CD4-positive, alpha-beta memory T cell (primary cell): ENCODE data around the gene NFE2L1. TPM values are rescaled to one million over a fixed set of nuclear protein-coding genes. Genes with fewer than 3 reads are reported as not detected.
A peak's percentile ranks its signal among the peaks of the same experiment; 100 is the strongest.

Experiments used
- CTCF ChIA-PET: fragments of 350-600 bp; sonication (Branson Sonifier 250); formaldehyde crosslinking; loops from one replicate; lab custom pipeline; 2021; ENCODE audit warnings: inconsistent platforms; ENCODE audit not compliant: partially characterized antibody; lab: Charles Lee
- POLR2A ChIA-PET: fragments of 350-600 bp; sonication (Branson Sonifier 250); formaldehyde crosslinking; loops from one replicate; lab custom pipeline; 2021; ENCODE audit not compliant: partially characterized antibody; lab: Charles Lee
- DNase-seq, 5 donors: peaks; one replicate each; pipeline versions ENCODE4 v3.0.0 to v3.0.0-alpha.2; 2020 to 2022; ENCODE audit warnings: mixed read lengths in 1 of 5
- H3K27ac ChIP-seq: one replicate; pipeline ENCODE4 v1.7.0; 2013; ENCODE audit warnings: low read depth, low read length
- H3K27me3 ChIP-seq: 2 replicates; pipeline ENCODE4 v1.7.0; 2013; ENCODE audit warnings: mild to moderate bottlenecking, low read length, moderate library complexity; ENCODE audit not compliant: insufficient read depth
- H3K36me3 ChIP-seq: 2 replicates; pipeline ENCODE4 v1.7.0; 2013; ENCODE audit warnings: mild to moderate bottlenecking, low read length, moderate library complexity; ENCODE audit not compliant: insufficient read depth
- H3K4me1 ChIP-seq: 2 replicates; pipeline ENCODE4 v1.7.0; 2013; ENCODE audit warnings: mild to moderate bottlenecking, low read length, moderate library complexity; ENCODE audit not compliant: insufficient read depth
- H3K4me3 ChIP-seq, 2 donors: one replicate each; pipeline ENCODE4 v1.7.0; 2013; ENCODE audit warnings: low read length in 2 of 2, mild to moderate bottlenecking in 1 of 2
- H3K9me3 ChIP-seq, 2 donors: one replicate each; pipeline ENCODE4 v1.7.0; 2013; ENCODE audit warnings: low read length in 2 of 2, control low read depth in 1 of 2; ENCODE audit not compliant: control insufficient read depth in 1 of 2
- H3K27ac Mint-ChIP-seq, 7 donors: one replicate each; pipeline ENCODE4 v1.8.0; 2020 to 2021; ENCODE audit warnings: mixed read lengths in 7 of 7, mild to moderate bottlenecking in 6 of 7, inconsistent platforms in 3 of 7, moderate library complexity in 3 of 7
- H3K27me3 Mint-ChIP-seq, 2 donors: one replicate each; pipeline ENCODE4 v1.8.0; 2020 to 2021; ENCODE audit warnings: mixed read lengths in 2 of 2
- H3K36me3 Mint-ChIP-seq, 2 donors: one replicate each; pipeline ENCODE4 v1.8.0; 2020 to 2021; ENCODE audit warnings: mixed read lengths in 2 of 2, inconsistent platforms in 1 of 2, mild to moderate bottlenecking in 1 of 2
- H3K4me1 Mint-ChIP-seq, 4 donors: one replicate each; pipeline ENCODE4 v1.8.0; 2020 to 2021; ENCODE audit warnings: mixed read lengths in 4 of 4, mild to moderate bottlenecking in 1 of 4
- H3K4me3 Mint-ChIP-seq, 8 donors: one replicate each; pipeline ENCODE4 v1.8.0; 2020 to 2021; ENCODE audit warnings: mixed read lengths in 8 of 8, mild to moderate bottlenecking in 7 of 8, moderate library complexity in 6 of 8, inconsistent platforms in 3 of 8
- H3K9me3 Mint-ChIP-seq, 8 donors: one replicate each; pipeline ENCODE4 v1.8.0; 2020 to 2021; ENCODE audit warnings: mixed read lengths in 8 of 8, mild to moderate bottlenecking in 5 of 8, inconsistent platforms in 3 of 8, moderate library complexity in 1 of 8
- intact Hi-C: fragments of 100-400 bp; cut with micrococcal nuclease; formaldehyde crosslinking; loops from one replicate; pipeline ENCODE4 v1.15.1; 2023
- polyA plus RNA-seq, 2 donors: library from polyadenylated mRNA; unstranded; fragments of 300-500 nt; fragmentation: Illumina TruSeq; gene quantifications; one replicate each; pipeline ENCODE4 v1.2.3, GENCODE V29; 2021
- total RNA-seq, 2 experiments: library from RNA; stranded (reverse); gene quantifications; one replicate each; pipeline ENCODE4 v1.2.3, GENCODE V29; 2021

The NFE2L1 gene
- total and polyA plus RNA-seq, 4 experiments from 2014 or later = 2.9 to 62.5 (median 34.8) TPM

- H3K27ac ChIP-seq = no peak overlapping the region
Measured at GRCh38 chr17:48003417-48004151, 44.6 kb upstream of the NFE2L1 start.

DNA sequence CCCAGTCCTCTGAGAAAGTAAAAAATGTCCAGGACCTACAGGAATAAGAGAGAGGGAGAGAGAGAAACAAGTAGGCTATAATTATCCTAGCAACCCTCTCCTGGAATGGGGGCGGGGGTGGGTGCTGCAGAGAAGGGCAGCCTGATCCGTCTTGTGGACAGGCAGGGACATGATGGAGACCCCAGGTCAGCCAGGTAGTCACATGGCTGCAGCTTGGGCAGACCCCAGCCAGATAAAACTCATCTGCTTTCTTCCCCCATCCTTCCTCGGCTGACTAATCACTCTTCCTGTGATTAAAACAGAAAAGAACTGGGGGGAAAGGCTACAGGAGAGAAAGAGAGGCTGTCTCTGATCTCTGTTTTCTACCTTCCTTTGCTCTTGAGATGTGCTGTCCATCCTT is 43.2 kb upstream of the NFE2L1 start:
- intact Hi-C loops = no loop called here
- Mint-ChIP-seq H3K4me3 (no peak overlapping the region), H3K27ac (no peak overlapping the region), H3K27me3 (peaks cover 11 to 29% of the 10 kb centered on the region in 2 donors), H3K36me3 (no peaks in the 10 kb centered on the region), H3K4me1 (no peaks in the 10 kb centered on the region), H3K9me3 (no peaks in the 10 kb centered on the region)
- Histone ChIP-seq H3K27ac (no peak overlapping the region), H3K4me3 (no peak overlapping the region), H3K36me3 (no peaks in the 10 kb centered on the region), H3K27me3 (peaks cover 3% of the 10 kb centered on the region), H3K4me1 (peaks cover 4% of the 10 kb centered on the region), H3K9me3 (no peaks in the 10 kb centered on the region)
- DNase-seq = no peak
- ChIA-PET POLR2A (no interaction called here), CTCF (no interaction called here)

More at GRCh38 chr17:48003417-48004151, 44.6 kb upstream of the NFE2L1 start:
- no peaks in the 10 kb centered on the region for H3K36me3 Mint-ChIP-seq
- H3K4me3 ChIP-seq = no peak overlapping the region
- no peak for DNase-seq
- H3K4me3 Mint-ChIP-seq = no peak overlapping the region
- no peaks in the 10 kb centered on the region for H3K27me3 ChIP-seq
- peaks cover 4% of the 10 kb centered on the region for H3K4me1 ChIP-seq
- peaks cover 0 to 5% (median under 1%) of the 10 kb centered on the region in 4 donors for H3K4me1 Mint-ChIP-seq
- H3K27me3 Mint-ChIP-seq = peaks cover 6 to 22% of the 10 kb centered on the region in 2 donors
- ChIA-PET POLR2A (no interaction called here), CTCF (interaction anchor here (0.6 to 0.8 kb wide), 2 partner anchors 57 to 633 kb away, joined by 3 read pairs; no protein-coding TSS in a partner anchor)
- no peaks in the 10 kb centered on the region for H3K9me3 ChIP-seq
- no peaks in the 10 kb centered on the region for H3K36me3 ChIP-seq
- no peaks in the 10 kb centered on the region for H3K9me3 Mint-ChIP-seq
- H3K27ac Mint-ChIP-seq = no peak overlapping the region
- intact Hi-C loops = no loop called here

GRCh38 chr17:48006936-48007709 is 41.0 kb upstream of the NFE2L1 start:
- Histone ChIP-seq H3K27me3 (peaks cover 11% of the 10 kb centered on the region), H3K4me1 (peaks cover 11% of the 10 kb centered on the region), H3K9me3 (no peaks in the 10 kb centered on the region), H3K27ac (no peak overlapping the region), H3K36me3 (no peaks in the 10 kb centered on the region), H3K4me3 (no peak overlapping the region)
- DNase-seq = no peak
- ChIA-PET POLR2A (no interaction called here), CTCF (interaction anchor here (1.4 kb wide), 1 partner anchor 72 kb away, joined by 4 read pairs; no protein-coding TSS in a partner anchor)
- peaks cover 6 to 11% (median 10%) of the 10 kb centered on the region in 4 donors for H3K4me1 Mint-ChIP-seq
- H3K36me3 Mint-ChIP-seq = no peaks in the 10 kb centered on the region
- intact Hi-C loops = no loop called here
- no peaks in the 10 kb centered on the region for H3K9me3 Mint-ChIP-seq
- no peak overlapping the region for H3K4me3 Mint-ChIP-seq
- no peak overlapping the region for H3K27ac Mint-ChIP-seq
- peaks cover 21 to 39% of the 10 kb centered on the region in 2 donors for H3K27me3 Mint-ChIP-seq

- peaks cover 8% of the 10 kb centered on the region for H3K4me1 ChIP-seq
- CTCF ChIA-PET = interaction anchor here (0.8 to 2.9 kb wide), 9 partner anchors 10 to 167 kb away, joined by 3 to 22 read pairs (median 4); partner anchors contain the start of gene CDK5RAP3
Measured at GRCh38 chr17:48010193-48010592, 38.0 kb upstream of the NFE2L1 start.

GRCh38 chr17:48011405-48012150 is 36.6 kb upstream of the NFE2L1 start:
- Histone ChIP-seq H3K27ac (no peak overlapping the region), H3K4me1 (peaks cover 8% of the 10 kb centered on the region), H3K36me3 (no peaks in the 10 kb centered on the region), H3K9me3 (no peaks in the 10 kb centered on the region), H3K27me3 (peaks cover 11% of the 10 kb centered on the region), H3K4me3 (peak overlapping the region in 1 of 2 donors; percentile 36)
- peak; percentile 25 to 51 (median 42) for DNase-seq
- peaks cover 9 to 18% (median 14%) of the 10 kb centered on the region in 4 donors for H3K4me1 Mint-ChIP-seq
- H3K27me3 Mint-ChIP-seq = peaks cover 22 to 42% of the 10 kb centered on the region in 2 donors
- ChIA-PET CTCF (interaction anchor here (0.7 to 2.9 kb wide), 13 partner anchors 9 to 170 kb away, joined by 3 to 22 read pairs (median 4); partner anchors contain the start of gene CDK5RAP3), POLR2A (interaction anchor here (1.0 to 2.0 kb wide), 3 partner anchors 14 to 116 kb away, joined by 3 to 12 read pairs (median 3); partner anchors contain the start of gene CDK5RAP3)
- peak overlapping the region; percentile 76 to 92 (median 84) for H3K4me3 Mint-ChIP-seq
- intact Hi-C loops = loop anchor here (1.0 kb wide), 1 partner anchor 13 kb away; no protein-coding TSS in a partner anchor
- no peaks in the 10 kb centered on the region for H3K36me3 Mint-ChIP-seq
- peak overlapping the region in 3 of 7 donors; percentile 11 to 85 (median 77) for H3K27ac Mint-ChIP-seq
- H3K9me3 Mint-ChIP-seq = no peaks in the 10 kb centered on the region

More at GRCh38 chr17:48010193-48010592, 38.0 kb upstream of the NFE2L1 start:
- Histone ChIP-seq H3K36me3 (no peaks in the 10 kb centered on the region), H3K27me3 (peaks cover 11% of the 10 kb centered on the region), H3K4me3 (no peak overlapping the region), H3K9me3 (no peaks in the 10 kb centered on the region), H3K27ac (no peak overlapping the region)
- Mint-ChIP-seq H3K9me3 (no peaks in the 10 kb centered on the region), H3K27ac (no peak overlapping the region), H3K4me3 (no peak overlapping the region), H3K27me3 (peaks cover 22 to 44% of the 10 kb centered on the region in 2 donors), H3K36me3 (no peaks in the 10 kb centered on the region), H3K4me1 (peaks cover 8 to 18% (median 13%) of the 10 kb centered on the region in 4 donors)
- intact Hi-C loops = no loop called here
- POLR2A ChIA-PET = no interaction called here
- DNase-seq = no peak

- H3K9me3 ChIP-seq = no peaks in the 10 kb centered on the region
- H3K4me3 ChIP-seq = peak overlapping the region in 1 of 2 donors; percentile 36
- Mint-ChIP-seq H3K4me3 (peak overlapping the region; percentile 76 to 92 (median 84)), H3K4me1 (peaks cover 9 to 18% (median 14%) of the 10 kb centered on the region in 4 donors), H3K9me3 (peaks cover 0 to 2% (median 0%) of the 10 kb centered on the region in 8 donors), H3K36me3 (no peaks in the 10 kb centered on the region), H3K27ac (peak overlapping the region in 1 of 7 donors; percentile 77), H3K27me3 (peaks cover 22 to 39% of the 10 kb centered on the region in 2 donors)
- CTCF ChIA-PET = interaction anchor here (0.7 to 2.9 kb wide), 8 partner anchors 9 to 170 kb away, joined by 3 to 22 read pairs (median 4); partner anchors contain the start of gene CDK5RAP3
- peaks cover 8% of the 10 kb centered on the region for H3K4me1 ChIP-seq
- POLR2A ChIA-PET = interaction anchor here (2.0 kb wide), 1 partner anchor 41 kb away, joined by 12 read pairs; the partner anchor contains the start of gene CDK5RAP3
- H3K27me3 ChIP-seq = peaks cover 11% of the 10 kb centered on the region
- peak; percentile 54 to 71 (median 69) for DNase-seq
- H3K36me3 ChIP-seq = no peaks in the 10 kb centered on the region
- H3K27ac ChIP-seq = no peak overlapping the region
- intact Hi-C loops = no loop called here
Measured at GRCh38 chr17:48012151-48012520, 36.0 kb upstream of the NFE2L1 start.
